A549 (cell line): ENCODE results near the gene NID1. TPM values are rescaled to one million over a fixed set of nuclear protein-coding genes. Genes with fewer than 3 reads are reported as not detected.

Experiments used
- ATAC-seq, 2 experiments: fragments of 200-7000 bp in 1 of 2; fragments of >200 bp in 1 of 2; cut with Nextera tagmentation in 1 of 2; cut with Tn5 transposase in 1 of 2; 3 replicates each; pipeline versions ENCODE4 v1.8.0 to v1.9.1; 2018 to 2020; ENCODE audit warnings: mild to moderate bottlenecking in 1 of 2, moderate library complexity in 1 of 2
- CTCF ChIA-PET: fragments of 300-600 bp; sonication (Branson Sonifier 250); formaldehyde crosslinking; extraction: SDS; loops from one replicate; lab custom pipeline; 2021; ENCODE audit warnings: antibody characterized with exemption, inconsistent platforms; lab: Yijun Ruan, JAX
- POLR2A ChIA-PET: fragments of 350-600 bp; formaldehyde crosslinking; extraction: SDS; loops from one replicate; lab custom pipeline; 2021; ENCODE audit warnings: antibody characterized with exemption, inconsistent platforms; lab: Yijun Ruan, JAX
- DNase-seq, 2 experiments: peaks; one replicate each; pipeline versions ENCODE4 v3.0.0 to v3.0.0-alpha.2; 2011 to 2016; ENCODE audit warnings: low read depth in 1 of 2, low spot score in 1 of 2
- FAIRE-seq: peaks from 2 replicates; lab custom pipeline; 2011; peaks lifted over from hg19 to GRCh38; lab: Jason Lieb, UNC
- H3K27ac ChIP-seq, 2 experiments: fragments of >200 bp; sonication (Bioruptor Twin); formaldehyde crosslinking; 3 replicates each; pipeline ENCODE4 v1.5.1; 2016 to 2017
- H3K4me1 ChIP-seq: fragments of >200 bp; sonication (Bioruptor Twin); formaldehyde crosslinking; 3 replicates; pipeline ENCODE4 v1.6.1; 2016
- H3K4me2 ChIP-seq: fragments of >200 bp; sonication (Bioruptor Twin); formaldehyde crosslinking; 3 replicates; pipeline ENCODE4 v1.6.1; 2016
- H3K4me3 ChIP-seq: fragments of >200 bp; sonication (Bioruptor Twin); formaldehyde crosslinking; 3 replicates; pipeline ENCODE4 v1.5.1; 2016
- H3K9me3 ChIP-seq: fragments of >200 bp; sonication (Bioruptor Twin); formaldehyde crosslinking; 3 replicates; pipeline ENCODE4 v1.6.1; 2016
- CBX8 ChIP-seq: fragments of 200-600 bp; sonication (generic); IDR thresholded peaks from 2 replicates; pipeline ENCODE4 v1.6.1; 2016
- CHD2 ChIP-seq: fragments of 150-350 bp; IDR thresholded peaks from 2 replicates; pipeline ENCODE4 v1.6.1; 2014; ENCODE audit warnings: low read length; ENCODE audit not compliant: partially characterized antibody
- EHMT2 ChIP-seq: fragments of 200-600 bp; sonication (generic); IDR thresholded peaks from 2 replicates; pipeline ENCODE4 v1.6.1; 2016; ENCODE audit warnings: antibody characterized with exemption, low read depth, mild to moderate bottlenecking, moderate library complexity
- EP300 ChIP-seq, 2 experiments: fragments of >200 bp; sonication (Bioruptor Twin); formaldehyde crosslinking; IDR thresholded peaks; 2 replicates in 1 of 2; 3 replicates in 1 of 2; pipeline ENCODE4 v1.6.1; 2016 to 2017
- FOSL2 ChIP-seq, 2 experiments: fragments of 450-650 bp in 1 of 2; fragments of >200 bp in 1 of 2; sonication (Bioruptor Twin) in 1 of 2; formaldehyde crosslinking; IDR thresholded peaks; 2 replicates each; pipeline versions ENCODE4 v1.5.0 to v1.6.1; 2016 to 2020; ENCODE audit warnings: mild to moderate bottlenecking in 1 of 2, moderate library complexity in 1 of 2
- FOXS1 ChIP-seq: fragments of 250-450 bp; sonication (Bioruptor Pico); IDR thresholded peaks from 2 replicates; pipeline ENCODE4 v1.5.0; 2020; ENCODE audit warnings: mild to moderate bottlenecking, moderate library complexity
- HDAC2 ChIP-seq: fragments of 200-600 bp; sonication (generic); IDR thresholded peaks from 2 replicates; pipeline ENCODE4 v1.6.1; 2016
- NFE2L2 ChIP-seq: fragments of 150-350 bp; conservative IDR thresholded peaks from 2 replicates; pipeline ENCODE4 v1.6.1; 2014; ENCODE audit warnings: low read length
- NPAS2 ChIP-seq: fragments of 250-450 bp; sonication (Bioruptor Pico); IDR thresholded peaks from 2 replicates; pipeline ENCODE4 v1.8.0; 2022; ENCODE audit warnings: mild to moderate bottlenecking, moderate library complexity, borderline replicate concordance
- POLR2AphosphoS2 ChIP-seq: conservative IDR thresholded peaks from 2 replicates; pipeline ENCODE4 v1.6.1; 2012; ENCODE audit warnings: low read length, improper control_type of control experiment, inconsistent platforms
- RFX5 ChIP-seq: fragments of 450-650 bp; IDR thresholded peaks from 2 replicates; pipeline ENCODE4 v1.7.1; 2014; ENCODE audit warnings: antibody characterized with exemption, mild to moderate bottlenecking, moderate library complexity
- SREBF2 ChIP-seq: fragments of 450-650 bp; IDR thresholded peaks from 2 replicates; pipeline ENCODE4 v1.6.1; 2014; ENCODE audit warnings: mild to moderate bottlenecking, moderate library complexity
- TFCP2L1 ChIP-seq: fragments of 250-450 bp; sonication (Bioruptor Pico); IDR thresholded peaks from 2 replicates; pipeline ENCODE4 v1.5.0; 2021; ENCODE audit warnings: mild to moderate bottlenecking
- ZFP36 ChIP-seq: fragments of 450-650 bp; IDR thresholded peaks from 2 replicates; pipeline ENCODE4 v1.6.1; 2014; ENCODE audit warnings: borderline replicate concordance; ENCODE audit not compliant: partially characterized antibody
- WGBS: methylation state at CpG from one replicate; pipeline ENCODE4 v1.1.6; 2017; ENCODE audit errors: missing lambda C conversion rate; 5-methylcytosine and 5-hydroxymethylcytosine counted together
- polyA plus RNA-seq, 4 experiments: library from polyadenylated mRNA; depleted of rRNA in 3 of 4; stranded (reverse); fragments of >200 nt; fragmentation: RNase III in 1 of 4; extraction: RNeasy Plus Mini Kit Qiagen cat#74134 plus additional on column Dnase treatment in 1 of 4; gene quantifications; 2 replicates in 3 of 4; 3 replicates in 1 of 4; pipeline ENCODE4 v1.2.3, GENCODE V29; 2011 to 2017
- TF ChIP-seq, protein P1 (sequence below): fragments of 200-600 bp; sonication (generic); IDR thresholded peaks from 2 replicates; pipeline ENCODE4 v1.6.1; 2016; ENCODE audit warnings: antibody characterized with exemption, mild to moderate bottlenecking, moderate library complexity
- TF ChIP-seq, protein P2 (sequence below): fragments of 150-350 bp; IDR thresholded peaks from 2 replicates; pipeline ENCODE4 v1.6.1; 2014; ENCODE audit warnings: low read depth, mild to moderate bottlenecking, low read length
- TF ChIP-seq, protein P3 (sequence below): fragments of >200 bp; sonication (Bioruptor Twin); formaldehyde crosslinking; IDR thresholded peaks from 3 replicates; pipeline ENCODE4 v1.5.1; 2016
- TF ChIP-seq, protein P4 (sequence below): fragments of 250-450 bp; sonication (Bioruptor Pico); IDR thresholded peaks from 2 replicates; pipeline ENCODE4 v1.5.0; 2020; ENCODE audit warnings: low read depth, mild to moderate bottlenecking, moderate library complexity
- TF ChIP-seq, protein P5 (sequence below): IDR thresholded peaks from 2 replicates; pipeline ENCODE4 v1.6.1; 2012
- TF ChIP-seq, protein P6 (sequence below): IDR thresholded peaks from 2 replicates; pipeline ENCODE4 v1.6.1; 2012

NID1 gene
- polyA plus RNA-seq, 2 of the 4 experiments (the other 2 are of a cell fraction), result 6.8 to 10.5 TPM

DNA sequence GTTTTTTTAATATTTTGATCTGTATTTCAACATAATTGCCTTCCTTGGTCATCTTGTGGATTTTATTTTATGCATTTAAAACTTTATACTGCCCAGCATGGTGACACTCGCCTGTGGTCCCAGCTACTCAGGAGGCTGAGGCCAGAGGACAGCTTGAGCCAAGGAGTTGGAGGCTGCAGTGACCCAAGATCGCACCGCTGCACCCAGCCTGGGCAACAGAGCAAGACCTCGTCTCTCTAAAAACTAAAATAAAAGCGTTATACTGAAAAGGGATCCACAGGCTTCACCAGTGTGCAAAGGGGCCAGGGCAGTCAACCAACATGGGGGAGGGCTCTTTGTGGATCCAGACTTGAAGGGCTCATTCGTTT lies 1.4 kb downstream of the NID1 start:
- CTCF ChIA-PET, result no interaction called here
- Histone ChIP-seq H3K27ac (peak overlapping the region in 1 of 2 experiments; percentile 81; a peak in 2 of 6 replicates), H3K4me2 (peak overlapping the region; percentile 100), H3K4me3 (no peak overlapping the region), H3K9me3 (no peaks in the 10 kb centered on the region), H3K4me1 (0 out of 3 replicates have a peak, but pooled peaks cover 5% of the 10 kb centered on the region)
- FAIRE-seq, result no peak
- no peak; a peak in 1 of 6 replicates for ATAC-seq
- WGBS, result 89% methylated on average over 5 of the region's 6 CpGs
- POLR2A ChIA-PET, result no interaction called here
- no peak for TF ChIP-seq HDAC2
- DNase-seq, result no peak

DNA sequence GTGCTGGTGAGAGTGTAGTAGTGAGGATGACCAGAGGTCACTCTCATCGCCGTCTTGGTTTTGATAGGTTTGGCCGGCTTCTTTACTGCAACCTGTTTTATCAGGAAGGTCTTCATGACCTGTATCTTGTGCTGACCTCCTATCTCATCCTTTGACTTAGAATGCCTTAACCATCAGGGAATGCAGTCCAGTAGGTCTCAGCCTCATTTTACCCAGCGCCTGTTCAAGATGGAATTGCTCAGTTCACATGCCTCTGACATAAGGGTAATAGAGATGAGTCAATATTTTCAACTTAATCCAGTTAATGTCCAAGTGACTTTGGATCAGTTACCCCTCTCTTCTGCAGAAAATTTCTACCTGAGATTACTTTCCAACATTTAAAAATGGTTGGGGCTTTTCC lies 4.6 kb downstream of the NID1 start:
- CTCF ChIA-PET, result no interaction called here
- no peak for DNase-seq
- WGBS, result 90% methylated on average over 4 of the region's 4 CpGs
- H3K4me3 ChIP-seq, result no peak overlapping the region
- no peak overlapping the region for H3K4me2 ChIP-seq
- POLR2A ChIA-PET, result no interaction called here
- H3K27ac ChIP-seq, result no peak overlapping the region
- no peaks in the 10 kb centered on the region for H3K9me3 ChIP-seq
- FAIRE-seq, result no peak
- 0 out of 3 replicates have a peak, but pooled peaks cover 5% of the 10 kb centered on the region for H3K4me1 ChIP-seq
- no peak for ATAC-seq
- TF ChIP-seq CHD2, result no peak

DNA sequence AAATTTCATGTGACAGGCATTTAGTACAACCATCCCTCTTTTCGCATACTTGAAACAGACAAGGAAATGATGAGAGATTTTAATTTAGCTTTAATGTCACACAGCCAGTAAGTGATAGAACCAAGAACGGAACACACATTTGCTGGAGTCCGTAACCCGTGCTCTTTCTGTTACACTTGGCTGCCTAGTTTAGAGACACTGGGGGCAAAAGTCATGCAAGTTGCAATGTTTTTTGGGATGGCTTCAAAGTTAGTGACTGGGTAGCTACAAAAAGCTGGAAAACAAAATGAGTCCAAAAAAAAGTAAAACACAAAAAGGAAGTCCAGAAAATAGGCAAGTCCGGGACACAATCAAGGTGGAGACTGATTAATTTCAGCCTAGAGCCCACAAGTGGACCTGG lies 5.9 kb downstream of the NID1 start:
- POLR2A ChIA-PET, result no interaction called here
- 0 out of 3 replicates have a peak, but pooled peaks cover 2% of the 10 kb centered on the region for H3K4me1 ChIP-seq

DNA sequence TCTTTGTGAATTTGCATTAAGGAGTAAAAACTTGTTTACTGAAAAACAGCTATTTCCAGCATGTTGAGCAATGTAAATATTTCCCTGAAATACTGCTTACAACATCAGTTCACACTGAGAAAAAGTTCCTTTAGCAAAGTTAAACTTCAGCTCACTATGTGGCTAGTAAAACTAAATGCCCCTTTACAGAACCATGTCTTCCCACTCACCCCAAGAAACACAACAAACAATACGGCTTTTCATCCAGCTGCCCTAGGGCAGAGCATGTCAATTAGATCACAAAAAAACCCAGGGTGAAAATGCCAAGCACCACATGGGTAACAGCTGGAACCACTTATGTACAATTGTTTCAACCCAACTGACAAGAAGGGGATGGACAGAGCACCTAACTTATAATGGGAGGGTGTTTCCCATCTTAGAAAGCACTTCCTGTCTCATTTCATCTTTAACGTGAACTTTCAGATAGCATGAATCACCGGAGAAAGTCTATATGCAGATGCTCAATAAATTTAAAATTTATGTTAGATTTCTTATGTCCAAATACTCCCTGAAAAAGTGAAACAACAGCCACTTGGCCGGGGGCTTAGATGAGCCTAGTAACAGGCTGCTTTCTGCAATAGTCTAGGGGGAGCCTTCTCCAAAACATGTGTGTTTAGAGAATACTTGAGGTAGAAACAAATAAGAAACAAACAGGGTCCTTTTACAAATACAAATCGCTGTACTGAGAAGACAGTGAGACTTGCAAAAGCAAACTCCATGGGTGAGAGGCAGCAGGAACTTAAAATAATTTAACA lies 6.6 kb downstream of the NID1 start:
- no peak overlapping the region for H3K27ac ChIP-seq
- ATAC-seq (no peak; a peak in 1 of 6 replicates), DNase-seq (no peak), FAIRE-seq (no peak)
- peaks cover 5% of the 10 kb centered on the region; the same call in 1 of the 3 replicates for H3K9me3 ChIP-seq
- H3K4me1 ChIP-seq, result no peaks in the 10 kb centered on the region
- WGBS, result 42% methylated on average over 5 of the region's 5 CpGs
- H3K4me3 ChIP-seq, result no peak overlapping the region
- peak overlapping the region; percentile 18; the same call in 1 of the 3 replicates for H3K4me2 ChIP-seq
- ChIA-PET CTCF (interaction anchor here (1.7 kb wide), 1 partner anchor 83 kb away, joined by 3 read pairs; no protein-coding TSS in a partner anchor), POLR2A (no interaction called here)
- TF ChIP-seq CBX8 (no peak), EHMT2 (no peak)
- TF ChIP-seq, protein P1, sequence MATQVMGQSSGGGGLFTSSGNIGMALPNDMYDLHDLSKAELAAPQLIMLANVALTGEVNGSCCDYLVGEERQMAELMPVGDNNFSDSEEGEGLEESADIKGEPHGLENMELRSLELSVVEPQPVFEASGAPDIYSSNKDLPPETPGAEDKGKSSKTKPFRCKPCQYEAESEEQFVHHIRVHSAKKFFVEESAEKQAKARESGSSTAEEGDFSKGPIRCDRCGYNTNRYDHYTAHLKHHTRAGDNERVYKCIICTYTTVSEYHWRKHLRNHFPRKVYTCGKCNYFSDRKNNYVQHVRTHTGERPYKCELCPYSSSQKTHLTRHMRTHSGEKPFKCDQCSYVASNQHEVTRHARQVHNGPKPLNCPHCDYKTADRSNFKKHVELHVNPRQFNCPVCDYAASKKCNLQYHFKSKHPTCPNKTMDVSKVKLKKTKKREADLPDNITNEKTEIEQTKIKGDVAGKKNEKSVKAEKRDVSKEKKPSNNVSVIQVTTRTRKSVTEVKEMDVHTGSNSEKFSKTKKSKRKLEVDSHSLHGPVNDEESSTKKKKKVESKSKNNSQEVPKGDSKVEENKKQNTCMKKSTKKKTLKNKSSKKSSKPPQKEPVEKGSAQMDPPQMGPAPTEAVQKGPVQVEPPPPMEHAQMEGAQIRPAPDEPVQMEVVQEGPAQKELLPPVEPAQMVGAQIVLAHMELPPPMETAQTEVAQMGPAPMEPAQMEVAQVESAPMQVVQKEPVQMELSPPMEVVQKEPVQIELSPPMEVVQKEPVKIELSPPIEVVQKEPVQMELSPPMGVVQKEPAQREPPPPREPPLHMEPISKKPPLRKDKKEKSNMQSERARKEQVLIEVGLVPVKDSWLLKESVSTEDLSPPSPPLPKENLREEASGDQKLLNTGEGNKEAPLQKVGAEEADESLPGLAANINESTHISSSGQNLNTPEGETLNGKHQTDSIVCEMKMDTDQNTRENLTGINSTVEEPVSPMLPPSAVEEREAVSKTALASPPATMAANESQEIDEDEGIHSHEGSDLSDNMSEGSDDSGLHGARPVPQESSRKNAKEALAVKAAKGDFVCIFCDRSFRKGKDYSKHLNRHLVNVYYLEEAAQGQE, result no peak
- TF ChIP-seq, protein P2, sequence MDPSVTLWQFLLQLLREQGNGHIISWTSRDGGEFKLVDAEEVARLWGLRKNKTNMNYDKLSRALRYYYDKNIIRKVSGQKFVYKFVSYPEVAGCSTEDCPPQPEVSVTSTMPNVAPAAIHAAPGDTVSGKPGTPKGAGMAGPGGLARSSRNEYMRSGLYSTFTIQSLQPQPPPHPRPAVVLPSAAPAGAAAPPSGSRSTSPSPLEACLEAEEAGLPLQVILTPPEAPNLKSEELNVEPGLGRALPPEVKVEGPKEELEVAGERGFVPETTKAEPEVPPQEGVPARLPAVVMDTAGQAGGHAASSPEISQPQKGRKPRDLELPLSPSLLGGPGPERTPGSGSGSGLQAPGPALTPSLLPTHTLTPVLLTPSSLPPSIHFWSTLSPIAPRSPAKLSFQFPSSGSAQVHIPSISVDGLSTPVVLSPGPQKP, result no peak
- TF ChIP-seq, protein P3, sequence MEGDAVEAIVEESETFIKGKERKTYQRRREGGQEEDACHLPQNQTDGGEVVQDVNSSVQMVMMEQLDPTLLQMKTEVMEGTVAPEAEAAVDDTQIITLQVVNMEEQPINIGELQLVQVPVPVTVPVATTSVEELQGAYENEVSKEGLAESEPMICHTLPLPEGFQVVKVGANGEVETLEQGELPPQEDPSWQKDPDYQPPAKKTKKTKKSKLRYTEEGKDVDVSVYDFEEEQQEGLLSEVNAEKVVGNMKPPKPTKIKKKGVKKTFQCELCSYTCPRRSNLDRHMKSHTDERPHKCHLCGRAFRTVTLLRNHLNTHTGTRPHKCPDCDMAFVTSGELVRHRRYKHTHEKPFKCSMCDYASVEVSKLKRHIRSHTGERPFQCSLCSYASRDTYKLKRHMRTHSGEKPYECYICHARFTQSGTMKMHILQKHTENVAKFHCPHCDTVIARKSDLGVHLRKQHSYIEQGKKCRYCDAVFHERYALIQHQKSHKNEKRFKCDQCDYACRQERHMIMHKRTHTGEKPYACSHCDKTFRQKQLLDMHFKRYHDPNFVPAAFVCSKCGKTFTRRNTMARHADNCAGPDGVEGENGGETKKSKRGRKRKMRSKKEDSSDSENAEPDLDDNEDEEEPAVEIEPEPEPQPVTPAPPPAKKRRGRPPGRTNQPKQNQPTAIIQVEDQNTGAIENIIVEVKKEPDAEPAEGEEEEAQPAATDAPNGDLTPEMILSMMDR, result no peak

More for the DNA sequence above, 5.9 kb downstream of the NID1 start:
- CTCF ChIA-PET, result interaction anchor here (1.7 kb wide), 1 partner anchor 84 kb away, joined by 3 read pairs; no protein-coding TSS in a partner anchor
- WGBS, result 90% methylated on average over 5 of the region's 5 CpGs
- Histone ChIP-seq H3K27ac (no peak overlapping the region), H3K4me3 (no peak overlapping the region), H3K9me3 (peaks cover 4% of the 10 kb centered on the region; the same call in 1 of the 3 replicates), H3K4me2 (no peak overlapping the region; the same call in 2 of the 3 replicates)
- no peak for FAIRE-seq
- ATAC-seq, result no peak
- TF ChIP-seq, protein P4, sequence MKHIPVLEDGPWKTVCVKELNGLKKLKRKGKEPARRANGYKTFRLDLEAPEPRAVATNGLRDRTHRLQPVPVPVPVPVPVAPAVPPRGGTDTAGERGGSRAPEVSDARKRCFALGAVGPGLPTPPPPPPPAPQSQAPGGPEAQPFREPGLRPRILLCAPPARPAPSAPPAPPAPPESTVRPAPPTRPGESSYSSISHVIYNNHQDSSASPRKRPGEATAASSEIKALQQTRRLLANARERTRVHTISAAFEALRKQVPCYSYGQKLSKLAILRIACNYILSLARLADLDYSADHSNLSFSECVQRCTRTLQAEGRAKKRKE, result no peak
- TF ChIP-seq TFCP2L1 (CRISPR knock-in tag), result no peak
- TF ChIP-seq, protein P5, sequence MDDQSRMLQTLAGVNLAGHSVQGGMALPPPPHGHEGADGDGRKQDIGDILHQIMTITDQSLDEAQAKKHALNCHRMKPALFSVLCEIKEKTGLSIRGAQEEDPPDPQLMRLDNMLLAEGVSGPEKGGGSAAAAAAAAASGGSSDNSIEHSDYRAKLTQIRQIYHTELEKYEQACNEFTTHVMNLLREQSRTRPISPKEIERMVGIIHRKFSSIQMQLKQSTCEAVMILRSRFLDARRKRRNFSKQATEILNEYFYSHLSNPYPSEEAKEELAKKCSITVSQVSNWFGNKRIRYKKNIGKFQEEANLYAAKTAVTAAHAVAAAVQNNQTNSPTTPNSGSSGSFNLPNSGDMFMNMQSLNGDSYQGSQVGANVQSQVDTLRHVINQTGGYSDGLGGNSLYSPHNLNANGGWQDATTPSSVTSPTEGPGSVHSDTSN, result no peak
- TF ChIP-seq FOSL2 (IDR thresholded peaks at IDR 0.05), result no peak
- TF ChIP-seq FOSL2 (CRISPR knock-in tag; IDR thresholded peaks at IDR 0.05), result no peak
- no peak for TF ChIP-seq NPAS2
- TF ChIP-seq CBX8, result no peak
- TF ChIP-seq POLR2AphosphoS2, result no peak
- TF ChIP-seq ZFP36, result no peak
- TF ChIP-seq, protein P6, sequence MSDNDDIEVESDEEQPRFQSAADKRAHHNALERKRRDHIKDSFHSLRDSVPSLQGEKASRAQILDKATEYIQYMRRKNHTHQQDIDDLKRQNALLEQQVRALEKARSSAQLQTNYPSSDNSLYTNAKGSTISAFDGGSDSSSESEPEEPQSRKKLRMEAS, result no peak
- TF ChIP-seq RFX5, result no peak
- TF ChIP-seq FOXS1, result no peak
- no peak for TF ChIP-seq EP300 (IDR thresholded peaks at IDR 0.05)
- TF ChIP-seq, protein P2, result no peak
- TF ChIP-seq NFE2L2, result no peak
- no peak for TF ChIP-seq SREBF2
- TF ChIP-seq, all 56 proteins: peak for 0
- no peak for DNase-seq
